ENCODE results near the gene DUOX1.

DNA sequence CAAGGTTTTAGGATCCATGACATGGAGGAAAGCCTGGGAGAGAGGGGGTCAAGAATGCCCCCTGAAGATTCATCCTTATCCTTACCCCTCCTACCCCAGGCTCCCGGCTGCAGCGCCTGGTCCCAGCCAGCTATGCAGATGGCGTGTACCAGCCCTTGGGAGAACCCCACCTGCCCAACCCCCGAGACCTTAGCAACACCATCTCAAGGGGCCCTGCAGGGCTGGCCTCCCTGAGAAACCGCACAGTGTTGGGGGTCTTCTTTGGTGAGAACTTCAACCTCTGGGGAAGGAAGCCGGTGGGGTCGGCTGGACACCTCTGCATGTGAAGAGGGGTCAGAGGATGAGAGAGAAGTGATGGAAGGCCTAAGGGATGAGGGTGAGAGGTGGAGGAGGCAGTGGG lies 4.3 kb downstream of the DUOX1 start:
- TF ChIP-seq, protein P1, sequence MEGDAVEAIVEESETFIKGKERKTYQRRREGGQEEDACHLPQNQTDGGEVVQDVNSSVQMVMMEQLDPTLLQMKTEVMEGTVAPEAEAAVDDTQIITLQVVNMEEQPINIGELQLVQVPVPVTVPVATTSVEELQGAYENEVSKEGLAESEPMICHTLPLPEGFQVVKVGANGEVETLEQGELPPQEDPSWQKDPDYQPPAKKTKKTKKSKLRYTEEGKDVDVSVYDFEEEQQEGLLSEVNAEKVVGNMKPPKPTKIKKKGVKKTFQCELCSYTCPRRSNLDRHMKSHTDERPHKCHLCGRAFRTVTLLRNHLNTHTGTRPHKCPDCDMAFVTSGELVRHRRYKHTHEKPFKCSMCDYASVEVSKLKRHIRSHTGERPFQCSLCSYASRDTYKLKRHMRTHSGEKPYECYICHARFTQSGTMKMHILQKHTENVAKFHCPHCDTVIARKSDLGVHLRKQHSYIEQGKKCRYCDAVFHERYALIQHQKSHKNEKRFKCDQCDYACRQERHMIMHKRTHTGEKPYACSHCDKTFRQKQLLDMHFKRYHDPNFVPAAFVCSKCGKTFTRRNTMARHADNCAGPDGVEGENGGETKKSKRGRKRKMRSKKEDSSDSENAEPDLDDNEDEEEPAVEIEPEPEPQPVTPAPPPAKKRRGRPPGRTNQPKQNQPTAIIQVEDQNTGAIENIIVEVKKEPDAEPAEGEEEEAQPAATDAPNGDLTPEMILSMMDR (IDR thresholded peaks at IDR 0.05; ENCODE audit: insufficient read depth, low read length, poor library complexity, severe bottlenecking), result no peak
- no peak for TF ChIP-seq EZH2phosphoT487 (conservative IDR thresholded peaks at IDR 0.05; ENCODE audit: low read length)

All from SU-DHL-6 (cell line).